CD14-positive monocyte (primary cell): ENCODE results near the gene SMCP. TPM values are rescaled to one million over a fixed set of nuclear protein-coding genes. Genes with fewer than 3 reads are reported as not detected.

Experiments used
- DNase-seq, 3 donors: peaks; one replicate each; pipeline ENCODE4 v3.0.0-alpha.2; 2011 to 2022
- H2AFZ ChIP-seq: 2 replicates; pipeline ENCODE4 v1.6.0; 2012; ENCODE audit warnings: mild to moderate bottlenecking, low read depth, low read length, inconsistent platforms; ENCODE audit not compliant: insufficient read depth, poor library complexity, severe bottlenecking
- H3K27ac ChIP-seq, 2 donors: 1 replicate in 1 of 2; 2 replicates in 1 of 2; pipeline ENCODE4 v1.5.1; 2012 to 2013; ENCODE audit warnings: low read length in 2 of 2, control low read depth in 1 of 2, inconsistent platforms in 1 of 2, low read depth in 1 of 2, mild to moderate bottlenecking in 1 of 2
- H3K27me3 ChIP-seq, 2 donors: one replicate each; pipeline versions ENCODE4 v1.6.0 to v1.6.1; 2011 to 2013; ENCODE audit warnings: low read length in 2 of 2; ENCODE audit not compliant: control insufficient read depth in 2 of 2, insufficient read depth in 2 of 2
- H3K36me3 ChIP-seq, 2 donors: replicated peaks in 1 of 2; 1 replicate in 1 of 2; 2 replicates in 1 of 2; pipeline versions ENCODE4 v1.5.1 to v1.6.1; 2012 to 2013; ENCODE audit warnings: low read length in 2 of 2, control low read depth in 1 of 2, inconsistent platforms in 1 of 2, mild to moderate bottlenecking in 1 of 2; ENCODE audit not compliant: insufficient read depth in 2 of 2, control insufficient read depth in 1 of 2
- H3K4me1 ChIP-seq, 2 donors: 1 replicate in 1 of 2; 2 replicates in 1 of 2; pipeline versions ENCODE4 v1.5.1 to v1.6.1; 2012 to 2013; ENCODE audit warnings: low read length in 2 of 2, control low read depth in 1 of 2, inconsistent platforms in 1 of 2, mild to moderate bottlenecking in 1 of 2, moderate library complexity in 1 of 2; ENCODE audit not compliant: insufficient read depth in 2 of 2, control insufficient read depth in 1 of 2
- H3K4me2 ChIP-seq: replicated peaks from 2 replicates; pipeline ENCODE3; 2012; ENCODE audit warnings: low read length, moderate library complexity, mild to moderate bottlenecking; ENCODE audit not compliant: poor library complexity, severe bottlenecking; ENCODE audit errors: extremely low read depth
- H3K4me3 ChIP-seq, 3 experiments: fragments of 200-600 bp in 1 of 3; sonication (generic) in 1 of 3; replicated peaks in 1 of 3; 1 replicate in 2 of 3; 2 replicates in 1 of 3; pipeline ENCODE4 v1.5.1; 2011 to 2013; ENCODE audit warnings: low read length in 3 of 3, mild to moderate bottlenecking in 3 of 3, control low read depth in 2 of 3, low read depth in 2 of 3, inconsistent platforms in 1 of 3, moderate library complexity in 1 of 3
- H3K79me2 ChIP-seq: 2 replicates; pipeline ENCODE4 v1.6.0; 2012; ENCODE audit warnings: mild to moderate bottlenecking, control low read depth, inconsistent platforms, low read length, moderate library complexity; ENCODE audit not compliant: insufficient read depth
- H3K9ac ChIP-seq: 2 replicates; pipeline ENCODE4 v1.6.0; 2017; ENCODE audit warnings: low read length, mild to moderate bottlenecking; ENCODE audit not compliant: insufficient read depth, poor library complexity, severe bottlenecking
- H3K9me3 ChIP-seq, 2 donors: replicated peaks in 1 of 2; 1 replicate in 1 of 2; 2 replicates in 1 of 2; pipeline versions ENCODE4 v1.5.1 to v1.6.1; 2012 to 2013; ENCODE audit warnings: low read length in 2 of 2, control low read depth in 1 of 2; ENCODE audit not compliant: control insufficient read depth in 1 of 2, insufficient read depth in 1 of 2
- H4K20me1 ChIP-seq: 2 replicates; pipeline ENCODE4 v1.6.0; 2012; ENCODE audit warnings: mild to moderate bottlenecking, low read length, control low read depth, moderate library complexity; ENCODE audit not compliant: insufficient read depth
- H3K27ac Mint-ChIP-seq, 7 donors: one replicate each; pipeline ENCODE4 v1.8.0; 2020; ENCODE audit warnings: mild to moderate bottlenecking in 7 of 7, mixed read lengths in 7 of 7, moderate library complexity in 6 of 7, inconsistent platforms in 2 of 7
- H3K27me3 Mint-ChIP-seq, 3 donors: one replicate each; pipeline ENCODE4 v1.8.0; 2021 to 2022; ENCODE audit warnings: low read depth in 3 of 3, mild to moderate bottlenecking in 3 of 3, mixed read lengths in 3 of 3, moderate library complexity in 3 of 3, inconsistent platforms in 1 of 3
- H3K36me3 Mint-ChIP-seq, 2 donors: one replicate each; pipeline ENCODE4 v1.8.0; 2020; ENCODE audit warnings: mixed read lengths in 2 of 2, inconsistent platforms in 1 of 2, mild to moderate bottlenecking in 1 of 2
- H3K4me1 Mint-ChIP-seq: one replicate; pipeline ENCODE4 v1.8.0; 2020; ENCODE audit warnings: mild to moderate bottlenecking, mixed read lengths
- H3K4me3 Mint-ChIP-seq, 2 donors: one replicate each; pipeline ENCODE4 v1.8.0; 2020; ENCODE audit warnings: mild to moderate bottlenecking in 2 of 2, mixed read lengths in 2 of 2, moderate library complexity in 1 of 2
- H3K9me3 Mint-ChIP-seq, 7 donors: one replicate each; pipeline ENCODE4 v1.8.0; 2020 to 2022; ENCODE audit warnings: mixed read lengths in 7 of 7, mild to moderate bottlenecking in 6 of 7, moderate library complexity in 6 of 7, inconsistent platforms in 2 of 7
- CTCF ChIP-seq: fragments of 200-600 bp; IDR thresholded peaks from one replicate; pipeline ENCODE4 v1.8.0; 2022; ENCODE audit warnings: antibody characterized with exemption, mild to moderate bottlenecking
- WGBS: methylation state at CpG from one replicate; pipeline ENCODE4 v1.1.5; 2013; ENCODE audit warnings: missing lambda C conversion rate; ENCODE audit not compliant: insufficient coverage; 5-methylcytosine and 5-hydroxymethylcytosine counted together
- intact Hi-C, 2 donors: fragments of 100-400 bp; cut with micrococcal nuclease; formaldehyde crosslinking; loops; one replicate each; pipeline versions ENCODE4 v1.15.0 to v1.15.1; 2023
- polyA plus RNA-seq, 3 donors: library from polyadenylated mRNA; depleted of rRNA in 1 of 3; unstranded in 2 of 3; stranded (reverse) in 1 of 3; fragments of 300-500 nt in 2 of 3; fragments of >200 nt in 1 of 3; fragmentation: Illumina TruSeq in 2 of 3; gene quantifications; 1 replicate in 2 of 3; 2 replicates in 1 of 3; pipeline ENCODE4 v1.2.3, GENCODE V29; 2012 to 2021

The SMCP gene
- polyA plus RNA-seq, 3 donors = not detected

DNA sequence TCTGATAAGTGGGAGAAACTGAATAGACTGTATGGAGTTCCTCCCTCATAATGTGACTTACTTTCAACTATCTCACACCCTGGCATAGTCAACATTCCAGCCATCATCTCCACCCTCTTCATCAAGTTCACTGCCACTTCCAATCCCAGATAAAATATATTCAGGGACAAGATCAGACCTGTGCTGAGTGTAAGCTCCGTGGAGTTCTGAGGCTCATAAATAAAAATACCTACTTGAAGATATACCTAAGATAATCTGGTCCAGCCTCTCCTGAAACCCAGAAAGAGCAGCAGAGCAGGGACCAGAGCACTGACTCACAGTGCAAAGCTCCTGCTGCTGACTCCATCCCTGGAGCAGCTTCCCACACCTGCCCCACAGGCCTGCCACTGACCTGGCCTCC, 20.1 kb upstream of the SMCP start:
- Histone ChIP-seq H3K27ac (no peak overlapping the region), H3K9me3 (no peaks in the 10 kb centered on the region), H3K27me3 (no peaks in the 10 kb centered on the region), H4K20me1 (no peaks in the 10 kb centered on the region), H3K9ac (no peak overlapping the region), H3K4me2 (no peak overlapping the region), H3K4me1 (no peaks in the 10 kb centered on the region), H3K4me3 (no peak overlapping the region), H3K79me2 (no peaks in the 10 kb centered on the region), H2AFZ (no peak overlapping the region), H3K36me3 (no peaks in the 10 kb centered on the region)
- Mint-ChIP-seq H3K9me3 (peaks cover 0 to 5% (median 0%) of the 10 kb centered on the region in 7 donors), H3K4me1 (no peaks in the 10 kb centered on the region), H3K36me3 (no peaks in the 10 kb centered on the region), H3K27ac (no peak overlapping the region), H3K27me3 (peaks cover 0 to 6% (median 1%) of the 10 kb centered on the region in 3 donors), H3K4me3 (no peak overlapping the region)
- no peak for TF ChIP-seq CTCF
- intact Hi-C loops = no loop called here
- WGBS = 80% methylated on average over 1 of the region's 1 CpG
- no peak for DNase-seq

- no peaks in the 10 kb centered on the region for H3K4me1 Mint-ChIP-seq
- H3K27ac Mint-ChIP-seq = no peak within 1 kb of the TSS
- intact Hi-C loops = no loop called here
Observed at GRCh38 chr1:152859696-152860095, 18.4 kb upstream of the SMCP start, which contains the start of gene LCE7A. Gene LCE7A, plus strand, starts transcription at chr1:152859996. Its CDS starts 702 bp downstream, at chr1:152860698.

More at GRCh38 chr1:152859696-152860095, 18.4 kb upstream of the SMCP start, which contains the start of gene LCE7A:
- 89% methylated on average over 3 of the region's 3 CpGs for WGBS
- Histone ChIP-seq H3K9me3 (no peaks in the 10 kb centered on the region), H3K4me2 (no peak within 1 kb of the TSS), H3K4me1 (no peaks in the 10 kb centered on the region), H3K36me3 (no peaks in the 10 kb centered on the region), H3K79me2 (no peaks in the 10 kb centered on the region), H3K4me3 (no peak within 1 kb of the TSS), H3K27ac (no peak within 1 kb of the TSS), H3K9ac (no peak within 1 kb of the TSS), H4K20me1 (no peaks in the 10 kb centered on the region), H2AFZ (no peak within 1 kb of the TSS), H3K27me3 (peaks cover 0 to 2% of the 10 kb centered on the region in 2 donors)
- Mint-ChIP-seq H3K27me3 (peaks cover 0 to 6% (median 1%) of the 10 kb centered on the region in 3 donors), H3K36me3 (no peaks in the 10 kb centered on the region), H3K4me3 (peak within 1 kb of the TSS in 1 of 2 donors; percentile 46), H3K9me3 (peaks cover 0 to 4% (median 0%) of the 10 kb centered on the region in 7 donors)
- TF ChIP-seq CTCF = no peak
- no peak for DNase-seq
